Calu3 (cell line): ENCODE data around the gene GPATCH2. TPM values are rescaled to one million over a fixed set of nuclear protein-coding genes. Genes with fewer than 3 reads are reported as not detected.

Experiments used
- BruUV-seq: library from RNA; stranded (reverse); fragments of 400-500 nt; replicated peaks from 2 replicates; lab custom pipeline; 2021; lab: Mats Ljungman, UMichigan
- CTCF ChIA-PET: fragments of 300-600 bp; sonication (Branson Sonifier 250); formaldehyde crosslinking; loops from one replicate; lab custom pipeline; 2022; ENCODE audit warnings: antibody characterized with exemption; lab: Charles Lee
- DNase-seq: peaks from one replicate; pipeline ENCODE4 v3.0.0; 2022
- H3K27ac Mint-ChIP-seq: one replicate; pipeline ENCODE4 v1.8.0; 2022; ENCODE audit warnings: mixed read lengths; ENCODE audit not compliant: unreplicated experiment
- H3K27me3 Mint-ChIP-seq: one replicate; pipeline ENCODE4 v1.8.0; 2022; ENCODE audit warnings: mixed read lengths; ENCODE audit not compliant: unreplicated experiment
- H3K36me3 Mint-ChIP-seq: one replicate; pipeline ENCODE4 v1.8.0; 2022; ENCODE audit warnings: mild to moderate bottlenecking, moderate library complexity, mixed read lengths; ENCODE audit not compliant: insufficient read depth, unreplicated experiment
- H3K4me1 Mint-ChIP-seq: one replicate; pipeline ENCODE4 v1.8.0; 2022; ENCODE audit warnings: mild to moderate bottlenecking, low read depth, mixed read lengths; ENCODE audit not compliant: unreplicated experiment
- H3K4me3 Mint-ChIP-seq: one replicate; pipeline ENCODE4 v1.8.0; 2022; ENCODE audit warnings: mild to moderate bottlenecking, low read depth, moderate library complexity, mixed read lengths; ENCODE audit not compliant: unreplicated experiment
- H3K9me3 Mint-ChIP-seq: one replicate; pipeline ENCODE4 v1.8.0; 2022; ENCODE audit warnings: low read depth, mixed read lengths; ENCODE audit not compliant: unreplicated experiment
- CTCF ChIP-seq: fragments of 200-600 bp; IDR thresholded peaks from one replicate; pipeline ENCODE4 v1.8.0; 2022; ENCODE audit warnings: antibody characterized with exemption; ENCODE audit not compliant: unreplicated experiment
- intact Hi-C: fragments of 100-400 bp; cut with micrococcal nuclease; formaldehyde crosslinking; loops from one replicate; pipeline ENCODE4 v1.10.0; 2022; ENCODE audit not compliant: unreplicated experiment
- total RNA-seq: library from RNA; stranded (reverse); gene quantifications from 2 replicates; pipeline ENCODE4 v1.2.3, GENCODE V29; 2022

Gene GPATCH2
- total RNA-seq, 1 experiment from 2014 or later, result 22.4 TPM

- no peaks in the 10 kb centered on the region for H3K4me1 Mint-ChIP-seq
- BruUV-seq, result no TSS peak
- no peaks in the 10 kb centered on the region for H3K36me3 Mint-ChIP-seq
- no peak overlapping the region for H3K27ac Mint-ChIP-seq
- no peak for TF ChIP-seq CTCF
- CTCF ChIA-PET, result no interaction called here
- H3K9me3 Mint-ChIP-seq, result no peaks in the 10 kb centered on the region
- H3K27me3 Mint-ChIP-seq, result no peaks in the 10 kb centered on the region
- DNase-seq, result no peak
- no peak overlapping the region for H3K4me3 Mint-ChIP-seq
- intact Hi-C loops, result loop anchor here (10.0 kb wide), 1 partner anchor 924 kb away; no protein-coding TSS in a partner anchor
Measured at GRCh38 chr1:217668351-217668940, 37.6 kb upstream of the GPATCH2 start.

DNA sequence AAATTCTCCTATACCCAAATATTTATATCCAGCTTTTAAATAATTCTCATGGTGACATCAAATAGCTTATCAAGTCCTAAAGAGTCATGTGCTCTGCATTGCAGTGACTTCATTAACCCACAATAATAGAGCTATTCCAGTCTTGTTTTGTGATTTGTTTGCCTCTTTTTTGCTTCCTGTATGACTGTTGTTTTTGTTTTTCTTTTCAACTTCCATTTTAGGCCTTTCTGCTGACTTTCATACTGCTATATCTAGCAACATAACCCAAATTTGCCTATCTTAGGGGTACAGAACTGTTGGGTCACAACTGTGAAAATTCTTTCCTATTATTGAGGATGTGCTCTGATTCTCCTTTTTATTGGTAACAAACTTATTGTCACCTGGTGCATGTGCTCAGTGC, 30.5 kb upstream of the GPATCH2 start:
- Mint-ChIP-seq H3K36me3 (no peaks in the 10 kb centered on the region), H3K4me1 (peaks cover 13% of the 10 kb centered on the region), H3K9me3 (no peaks in the 10 kb centered on the region), H3K4me3 (no peak overlapping the region), H3K27ac (no peak overlapping the region), H3K27me3 (no peaks in the 10 kb centered on the region)
- no peak for TF ChIP-seq CTCF
- no TSS peak for BruUV-seq
- intact Hi-C loops, result loop anchor here (5.0 to 10.0 kb wide), 2 partner anchors 699 to 917 kb away; no protein-coding TSS in a partner anchor
- DNase-seq, result no peak
- CTCF ChIA-PET, result interaction anchor here (0.6 kb wide), 1 partner anchor 312 kb away, joined by 3 read pairs; no protein-coding TSS in a partner anchor

GRCh38 chr1:217660353-217661062, 29.6 kb upstream of the GPATCH2 start:
- H3K4me1 Mint-ChIP-seq, result peaks cover 13% of the 10 kb centered on the region
- H3K27me3 Mint-ChIP-seq, result no peaks in the 10 kb centered on the region
- no peak for TF ChIP-seq CTCF
- BruUV-seq, result no TSS peak
- H3K27ac Mint-ChIP-seq, result no peak overlapping the region
- DNase-seq, result no peak
- no peaks in the 10 kb centered on the region for H3K36me3 Mint-ChIP-seq
- no peaks in the 10 kb centered on the region for H3K9me3 Mint-ChIP-seq
- no peak overlapping the region for H3K4me3 Mint-ChIP-seq
- intact Hi-C loops, result loop anchor here (5.0 to 10.0 kb wide), 2 partner anchors 698 to 916 kb away; no protein-coding TSS in a partner anchor
- CTCF ChIA-PET, result interaction anchor here (0.6 to 1.0 kb wide), 3 partner anchors 229 to 1536 kb away, joined by 3 read pairs; no protein-coding TSS in a partner anchor

- Mint-ChIP-seq H3K27ac (no peak overlapping the region), H3K4me1 (no peaks in the 10 kb centered on the region), H3K4me3 (no peak overlapping the region), H3K36me3 (no peaks in the 10 kb centered on the region), H3K9me3 (no peaks in the 10 kb centered on the region), H3K27me3 (no peaks in the 10 kb centered on the region)
- CTCF ChIA-PET, result no interaction called here
- DNase-seq, result no peak
- no peak for TF ChIP-seq CTCF
- intact Hi-C loops, result no loop called here
- BruUV-seq, result no TSS peak
Measured at GRCh38 chr1:217650674-217651073, 19.8 kb upstream of the GPATCH2 start.
